ENCODE results near the gene POU2F1. TPM values are rescaled to one million over a fixed set of nuclear protein-coding genes. Genes with fewer than 3 reads are reported as not detected.

Gene POU2F1
- total RNA-seq, 1 experiment from 2014 or later, result 28.5 TPM

GRCh38 chr1:167225920-167226319 lies 5.2 kb downstream of the POU2F1 start:
- TF ChIP-seq, protein P1, sequence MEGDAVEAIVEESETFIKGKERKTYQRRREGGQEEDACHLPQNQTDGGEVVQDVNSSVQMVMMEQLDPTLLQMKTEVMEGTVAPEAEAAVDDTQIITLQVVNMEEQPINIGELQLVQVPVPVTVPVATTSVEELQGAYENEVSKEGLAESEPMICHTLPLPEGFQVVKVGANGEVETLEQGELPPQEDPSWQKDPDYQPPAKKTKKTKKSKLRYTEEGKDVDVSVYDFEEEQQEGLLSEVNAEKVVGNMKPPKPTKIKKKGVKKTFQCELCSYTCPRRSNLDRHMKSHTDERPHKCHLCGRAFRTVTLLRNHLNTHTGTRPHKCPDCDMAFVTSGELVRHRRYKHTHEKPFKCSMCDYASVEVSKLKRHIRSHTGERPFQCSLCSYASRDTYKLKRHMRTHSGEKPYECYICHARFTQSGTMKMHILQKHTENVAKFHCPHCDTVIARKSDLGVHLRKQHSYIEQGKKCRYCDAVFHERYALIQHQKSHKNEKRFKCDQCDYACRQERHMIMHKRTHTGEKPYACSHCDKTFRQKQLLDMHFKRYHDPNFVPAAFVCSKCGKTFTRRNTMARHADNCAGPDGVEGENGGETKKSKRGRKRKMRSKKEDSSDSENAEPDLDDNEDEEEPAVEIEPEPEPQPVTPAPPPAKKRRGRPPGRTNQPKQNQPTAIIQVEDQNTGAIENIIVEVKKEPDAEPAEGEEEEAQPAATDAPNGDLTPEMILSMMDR (conservative IDR thresholded peaks at IDR 0.05), result no peak
- no peak for TF ChIP-seq EZH2 (IDR thresholded peaks at IDR 0.05; ENCODE audit: low read depth)
- Histone ChIP-seq H3K36me3 (ENCODE audit: low read depth) (0 out of 2 replicates have a peak, but pooled peaks cover 9% of the 10 kb centered on the region), H3K27ac (peak overlapping the region; percentile 9; the same call in 1 of the 2 replicates), H3K9me2 (ENCODE audit: insufficient read depth) (no peaks in the 10 kb centered on the region), H3F3A (ENCODE audit: insufficient read depth, low read depth) (peaks cover 21% of the 10 kb centered on the region), H2AFZ (no peak overlapping the region), H3K4me1 (replicated peaks; ENCODE audit: insufficient read depth) (peaks cover 70% of the 10 kb centered on the region), H3K4me3 (no peak overlapping the region), H3K79me2 (ENCODE audit: low read depth) (peaks cover 91% of the 10 kb centered on the region), H3K9me3 (ENCODE audit: insufficient read depth, low read depth) (no peaks in the 10 kb centered on the region; the same call in 1 of the 2 replicates), H4K20me1 (ENCODE audit: insufficient read depth) (no peaks in the 10 kb centered on the region), H3K27me3 (ENCODE audit: insufficient read depth, low read depth) (no peaks in the 10 kb centered on the region), H3K4me2 (0 out of 2 replicates have a peak overlapping the region, but pooled peaks have one; percentile 26)
- no TSS peak for BruUV-seq (replicated peaks)
- DNase-seq, result no peak
- CTCF ChIA-PET, result no interaction called here
- POLR2A ChIA-PET (ENCODE audit: unreplicated experiment), result interaction anchor here (0.6 kb wide), 1 partner anchor 222 kb away, joined by 6 read pairs; no protein-coding TSS in a partner anchor
- intact Hi-C loops (cut with micrococcal nuclease; ENCODE audit: unreplicated experiment), result loop anchor here (10.0 kb wide), 1 partner anchor 709 kb away; the partner anchor contains the start of genes DCAF6 and MPC2

DNA sequence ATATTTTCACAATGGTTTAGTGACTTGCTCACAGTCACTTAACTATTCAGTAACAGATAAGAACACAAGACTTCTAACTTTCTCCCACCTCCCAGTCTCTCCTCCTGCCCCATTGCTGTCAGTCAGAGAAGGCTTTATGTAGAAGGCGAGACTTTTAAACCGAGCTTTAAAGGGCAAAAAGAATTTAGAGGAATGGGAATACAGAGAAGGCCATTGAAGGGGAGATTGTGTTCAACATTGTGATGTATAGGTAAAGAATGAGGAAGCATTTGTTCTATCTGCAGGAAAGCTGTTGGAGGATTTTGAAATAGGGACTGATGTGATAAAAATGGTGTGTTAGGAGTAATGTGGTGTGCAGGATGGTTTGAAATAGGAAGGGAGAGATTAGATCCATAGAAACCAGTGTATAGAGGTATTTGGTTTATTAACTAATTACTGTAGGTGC lies 7.3 kb downstream of the POU2F1 start:
- Histone ChIP-seq H3K27ac (peak overlapping the region; percentile 65), H3F3A (ENCODE audit: insufficient read depth, low read depth) (peaks cover 11% of the 10 kb centered on the region), H3K4me2 (peak overlapping the region; percentile 46), H4K20me1 (ENCODE audit: insufficient read depth) (no peaks in the 10 kb centered on the region), H3K4me3 (no peak overlapping the region), H3K36me3 (ENCODE audit: low read depth) (0 out of 2 replicates have a peak, but pooled peaks cover 9% of the 10 kb centered on the region), H3K9me2 (ENCODE audit: insufficient read depth) (no peaks in the 10 kb centered on the region), H3K9me3 (ENCODE audit: insufficient read depth, low read depth) (no peaks in the 10 kb centered on the region; the same call in 1 of the 2 replicates), H2AFZ (no peak overlapping the region), H3K27me3 (ENCODE audit: insufficient read depth, low read depth) (no peaks in the 10 kb centered on the region), H3K79me2 (ENCODE audit: low read depth) (peaks cover 99% of the 10 kb centered on the region), H3K4me1 (replicated peaks; ENCODE audit: insufficient read depth) (peaks cover 65% of the 10 kb centered on the region)
- no peak for TF ChIP-seq EZH2 (IDR thresholded peaks at IDR 0.05; ENCODE audit: low read depth)
- TF ChIP-seq, protein P1 (conservative IDR thresholded peaks at IDR 0.05), result no peak
- POLR2A ChIA-PET (ENCODE audit: unreplicated experiment), result no interaction called here
- BruUV-seq (replicated peaks), result no TSS peak
- CTCF ChIA-PET, result interaction anchor here (0.8 kb wide), 1 partner anchor 312 kb away, joined by 4 read pairs; no protein-coding TSS in a partner anchor
- intact Hi-C loops (cut with micrococcal nuclease; ENCODE audit: unreplicated experiment), result loop anchor here (10.0 kb wide), 1 partner anchor 707 kb away; the partner anchor contains the start of genes DCAF6 and MPC2
- DNase-seq, result peak; percentile 11 to 71

DNA sequence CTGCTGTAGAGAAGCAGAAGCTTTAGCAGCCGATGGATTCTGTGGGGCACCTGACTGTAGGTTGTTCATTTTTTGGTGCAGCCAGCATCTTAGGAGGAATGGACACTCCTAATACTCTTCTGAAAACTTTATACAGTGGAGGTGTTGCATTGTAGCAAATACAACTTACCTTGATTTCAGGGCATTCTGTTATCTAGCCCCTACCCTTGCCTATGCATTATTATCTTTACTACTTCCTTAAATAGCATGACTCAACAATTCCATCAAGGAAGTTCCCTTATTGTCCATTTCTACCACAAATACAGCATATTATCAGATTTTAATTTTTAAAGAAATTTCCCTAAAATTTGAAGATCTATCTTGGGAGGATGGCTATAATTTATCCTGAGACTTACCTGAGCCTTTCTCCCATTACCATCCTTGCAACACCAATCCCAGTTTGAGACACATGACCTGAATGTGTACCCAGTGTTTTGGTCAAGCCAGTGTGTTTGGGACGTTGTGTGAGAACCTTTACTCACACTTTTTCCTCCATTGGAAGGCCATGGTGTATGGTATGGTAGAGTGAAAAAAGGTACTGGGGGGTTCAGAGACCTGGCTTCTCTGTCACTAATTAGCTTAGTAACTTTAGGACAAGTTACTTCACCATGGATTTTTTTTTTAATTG lies 9.2 kb downstream of the POU2F1 start:
- Histone ChIP-seq H3K4me2 (peak overlapping the region; percentile 29), H3K27me3 (ENCODE audit: insufficient read depth, low read depth) (no peaks in the 10 kb centered on the region), H3K4me1 (replicated peaks; ENCODE audit: insufficient read depth) (peaks cover 54% of the 10 kb centered on the region), H4K20me1 (ENCODE audit: insufficient read depth) (no peaks in the 10 kb centered on the region), H2AFZ (no peak overlapping the region), H3K9me2 (ENCODE audit: insufficient read depth) (no peaks in the 10 kb centered on the region), H3K9me3 (ENCODE audit: insufficient read depth, low read depth) (no peaks in the 10 kb centered on the region; the same call in 1 of the 2 replicates), H3K4me3 (no peak overlapping the region), H3K27ac (peak overlapping the region; percentile 46), H3F3A (ENCODE audit: insufficient read depth, low read depth) (peaks cover 11% of the 10 kb centered on the region), H3K79me2 (ENCODE audit: low read depth) (peaks cover 98% of the 10 kb centered on the region), H3K36me3 (ENCODE audit: low read depth) (peaks cover 14% of the 10 kb centered on the region; the same call in 1 of the 2 replicates)
- TF ChIP-seq EZH2 (IDR thresholded peaks at IDR 0.05; ENCODE audit: low read depth), result no peak
- TF ChIP-seq, protein P1 (conservative IDR thresholded peaks at IDR 0.05), result no peak
- no TSS peak for BruUV-seq (replicated peaks)
- CTCF ChIA-PET, result no interaction called here
- peak in 1 of 2 experiments; percentile 59 for DNase-seq
- intact Hi-C loops (cut with micrococcal nuclease; ENCODE audit: unreplicated experiment), result loop anchor here (10.0 kb wide), 1 partner anchor 705 kb away; the partner anchor contains the start of genes DCAF6 and MPC2
- POLR2A ChIA-PET (ENCODE audit: unreplicated experiment), result interaction anchor here (0.6 kb wide), 2 partner anchors 67 to 1346 kb away, joined by 5 to 7 read pairs; no protein-coding TSS in a partner anchor
